Lower lobe of right lung (tissue), 2 donors: Measurements from ENCODE around the gene IMMP2L. TPM values are rescaled to one million over a fixed set of nuclear protein-coding genes. Genes with fewer than 3 reads are reported as not detected.
"Not testable (repeated sequence)": the region's sequence is repeated elsewhere in the genome, so short reads cannot be mapped to it uniquely, and the experiment has no call there.

Experiments
- ATAC-seq, 2 donors: fragments of 200-7000 bp; cut with Tn5 transposase; one replicate each; pipeline ENCODE4 v1.9.1; 2020 to 2022; ENCODE audit warnings: mild to moderate bottlenecking in 2 of 2, moderate library complexity in 2 of 2
- DNase-seq: peaks from one replicate; pipeline ENCODE4 v3.0.0-alpha.2; 2020
- H3K27ac ChIP-seq: fragments of 200-600 bp; one replicate; pipeline ENCODE4 v1.8.0; 2022
- H3K27me3 ChIP-seq: fragments of 200-600 bp; one replicate; pipeline ENCODE4 v1.8.0; 2022; ENCODE audit warnings: low read depth
- H3K36me3 ChIP-seq: fragments of 200-600 bp; one replicate; pipeline ENCODE4 v1.8.0; 2022; ENCODE audit warnings: mild to moderate bottlenecking
- H3K4me1 ChIP-seq: fragments of 200-600 bp; one replicate; pipeline ENCODE4 v1.8.0; 2022
- H3K4me3 ChIP-seq: fragments of 200-600 bp; one replicate; pipeline ENCODE4 v1.8.0; 2022; ENCODE audit warnings: mild to moderate bottlenecking
- H3K9me3 ChIP-seq: fragments of 200-600 bp; one replicate; pipeline ENCODE4 v1.8.0; 2022
- CTCF ChIP-seq: fragments of 200-600 bp; IDR thresholded peaks from one replicate; pipeline ENCODE4 v1.8.0; 2022; ENCODE audit warnings: antibody characterized with exemption, mild to moderate bottlenecking
- intact Hi-C: fragments of 100-400 bp; cut with DNase I; formaldehyde crosslinking; loops from one replicate; pipeline ENCODE4 v1.11.0; 2022
- total RNA-seq: library from RNA; stranded (reverse); fragmentation: NEBNext Ultra II Directional; extraction: Animal tissue kit (Norgen Biotek cat#: 25700); gene quantifications from one replicate; pipeline ENCODE4 v1.2.1, GENCODE V29; 2021
- donor health status: DM: no; HTN: yes; CAD: no; lungs with severe emphysema.

The IMMP2L gene
- total RNA-seq, 1 donor from 2014 or later, result 14.7 TPM

- no peak for ATAC-seq
- intact Hi-C loops, result no loop called here
- H3K27me3 ChIP-seq, result no peaks in the 10 kb centered on the region
- H3K36me3 ChIP-seq, result no peaks in the 10 kb centered on the region
- H3K4me3 ChIP-seq, result no peak overlapping the region
- no peak for DNase-seq
- peaks cover 7% of the 10 kb centered on the region for H3K9me3 ChIP-seq
- no peak overlapping the region for H3K27ac ChIP-seq
- H3K4me1 ChIP-seq, result no peaks in the 10 kb centered on the region
- no peak for TF ChIP-seq CTCF
Observed at GRCh38 chr7:111475419-111475748, 86.9 kb downstream of the IMMP2L start.

GRCh38 chr7:111474723-111475418 is 87.4 kb downstream of the IMMP2L start:
- intact Hi-C loops, result no loop called here
- no peaks in the 10 kb centered on the region for H3K4me1 ChIP-seq
- H3K27me3 ChIP-seq, result no peaks in the 10 kb centered on the region
- no peak overlapping the region for H3K27ac ChIP-seq
- H3K9me3 ChIP-seq, result peaks cover 7% of the 10 kb centered on the region
- TF ChIP-seq CTCF, result no peak
- ATAC-seq, result no peak
- no peaks in the 10 kb centered on the region for H3K36me3 ChIP-seq
- no peak for DNase-seq
- no peak overlapping the region for H3K4me3 ChIP-seq

- no peak for TF ChIP-seq CTCF
- no peak overlapping the region for H3K27ac ChIP-seq
- intact Hi-C loops, result no loop called here
- H3K36me3 ChIP-seq, result no peaks in the 10 kb centered on the region
- no peak for ATAC-seq
- H3K4me3 ChIP-seq, result no peak overlapping the region
- no peak for DNase-seq
- no peaks in the 10 kb centered on the region for H3K4me1 ChIP-seq
- peaks cover 7% of the 10 kb centered on the region for H3K9me3 ChIP-seq
- H3K27me3 ChIP-seq, result no peaks in the 10 kb centered on the region
Observed at GRCh38 chr7:111473449-111474198, 88.7 kb downstream of the IMMP2L start.

- no peak for DNase-seq
- peaks cover 7% of the 10 kb centered on the region for H3K9me3 ChIP-seq
- no peak overlapping the region for H3K4me3 ChIP-seq
- no peaks in the 10 kb centered on the region for H3K4me1 ChIP-seq
- ATAC-seq, result no peak
- intact Hi-C loops, result no loop called here
- H3K36me3 ChIP-seq, result no peaks in the 10 kb centered on the region
- H3K27ac ChIP-seq, result no peak overlapping the region
- no peaks in the 10 kb centered on the region for H3K27me3 ChIP-seq
- no peak for TF ChIP-seq CTCF
Observed at GRCh38 chr7:111470998-111471397, 91.3 kb downstream of the IMMP2L start.

- H3K9me3 ChIP-seq, H3K36me3 ChIP-seq, intact Hi-C loops, ATAC-seq, H3K4me1 ChIP-seq, DNase-seq, H3K27ac ChIP-seq, H3K4me3 ChIP-seq, H3K27me3 ChIP-seq: not testable (repeated sequence)
Observed at GRCh38 chr7:111469894-111470293, 92.4 kb downstream of the IMMP2L start.

GRCh38 chr7:111465774-111466173 is 96.5 kb downstream of the IMMP2L start:
- intact Hi-C loops, H3K27me3 ChIP-seq, H3K4me3 ChIP-seq, ATAC-seq, H3K9me3 ChIP-seq, H3K4me1 ChIP-seq, H3K36me3 ChIP-seq, H3K27ac ChIP-seq, DNase-seq: not testable (repeated sequence)
